Smooth muscle cell (in vitro differentiated cells): Measurements from ENCODE around the gene TRIM3. TPM values are rescaled to one million over a fixed set of nuclear protein-coding genes. Genes with fewer than 3 reads are reported as not detected.
A peak's percentile ranks its signal among the peaks of the same experiment; 100 is the strongest.

ENCODE experiments used
- DNase-seq: peaks from one replicate; lab custom pipeline; 2025; ENCODE audit not compliant: unreplicated experiment; lab: John Stamatoyannopoulos, UW
- H2AFZ ChIP-seq: fragments of 200-600 bp; sonication (generic); 2 replicates; pipeline ENCODE4 v1.6.0; 2016; ENCODE audit warnings: antibody characterized with exemption, low read depth, mild to moderate bottlenecking
- H3F3A ChIP-seq: fragments of 200-600 bp; sonication (generic); 2 replicates; pipeline ENCODE4 v1.6.0; 2017; ENCODE audit warnings: antibody characterized with exemption, low read depth
- H3K27ac ChIP-seq: fragments of 200-600 bp; sonication (generic); 2 replicates; pipeline ENCODE4 v1.5.1; 2016; ENCODE audit warnings: low read depth, mild to moderate bottlenecking
- H3K27me3 ChIP-seq: fragments of 200-600 bp; sonication (generic); 2 replicates; pipeline ENCODE4 v1.6.1; 2016; ENCODE audit warnings: low read depth, mild to moderate bottlenecking
- H3K36me3 ChIP-seq: fragments of 200-600 bp; sonication (generic); 2 replicates; pipeline ENCODE4 v1.5.1; 2016; ENCODE audit warnings: low read depth
- H3K4me1 ChIP-seq: fragments of 200-600 bp; sonication (generic); 2 replicates; pipeline ENCODE4 v1.5.1; 2016; ENCODE audit warnings: low read depth
- H3K4me2 ChIP-seq: fragments of 200-600 bp; sonication (generic); 2 replicates; pipeline ENCODE4 v1.6.0; 2016; ENCODE audit warnings: mild to moderate bottlenecking
- H3K4me3 ChIP-seq: fragments of 200-600 bp; sonication (generic); 2 replicates; pipeline ENCODE4 v1.5.1; 2016; ENCODE audit warnings: mild to moderate bottlenecking
- H3K79me2 ChIP-seq: fragments of 200-600 bp; sonication (generic); 2 replicates; pipeline ENCODE4 v1.6.0; 2016; ENCODE audit warnings: low read depth, mild to moderate bottlenecking
- H3K9ac ChIP-seq: fragments of 200-600 bp; sonication (generic); 2 replicates; pipeline ENCODE4 v1.6.0; 2016; ENCODE audit warnings: low read depth
- H3K9me3 ChIP-seq: fragments of 200-600 bp; sonication (generic); replicated peaks from 2 replicates; pipeline ENCODE4 v1.5.1; 2016; ENCODE audit warnings: low read depth
- H4K20me1 ChIP-seq: fragments of 200-600 bp; sonication (generic); 2 replicates; pipeline ENCODE4 v1.6.0; 2016; ENCODE audit warnings: low read depth
- CTCF ChIP-seq: fragments of 200-600 bp; sonication (generic); IDR thresholded peaks from 2 replicates; pipeline ENCODE4 v1.5.1; 2017; ENCODE audit warnings: borderline replicate concordance, mild to moderate bottlenecking, antibody characterized with exemption; ENCODE audit not compliant: insufficient read depth, poor library complexity, severe bottlenecking
- whole genome bisulfite sequencing: methylation state at CpG from one replicate; pipeline ENCODE4 v1.1.7; 2016; ENCODE audit warnings: low lambda C conversion rate; 5-methylcytosine and 5-hydroxymethylcytosine counted together
- polyA plus RNA-seq: library from polyadenylated mRNA; unstranded; fragments of >200 nt; fragmentation: Nextera tagmentation; extraction: Ambion mirVana; gene quantifications from 2 replicates; pipeline ENCODE4 v1.2.1, GENCODE V29; 2016
- total RNA-seq: library from RNA; depleted of rRNA; stranded (reverse); fragments of >200 nt; gene quantifications from 2 replicates; pipeline ENCODE4 v1.2.3, GENCODE V29; 2014

The TRIM3 gene
- total and polyA plus RNA-seq, 2 experiments from 2014 or later: 14.0 to 25.5 TPM

GRCh38 chr11:6469599-6469998 is 4.1 kb downstream of the TRIM3 start:
- Histone ChIP-seq H3K27me3 (no peaks in the 10 kb centered on the region), H3K79me2 (peaks cover 36% of the 10 kb centered on the region), H3K9me3 (no peaks in the 10 kb centered on the region), H3K4me1 (peaks cover 12% of the 10 kb centered on the region), H4K20me1 (no peaks in the 10 kb centered on the region), H3K4me3 (no peak overlapping the region), H3K36me3 (no peaks in the 10 kb centered on the region), H3F3A (peaks cover 5% of the 10 kb centered on the region), H2AFZ (no peak overlapping the region), H3K9ac (no peak overlapping the region), H3K27ac (peak overlapping the region; percentile 5), H3K4me2 (no peak overlapping the region)
- WGBS: 97% methylated on average over 1 of the region's 1 CpG
- no peak for DNase-seq
- TF ChIP-seq CTCF: no peak

GRCh38 chr11:6468712-6469495 is 4.8 kb downstream of the TRIM3 start:
- Histone ChIP-seq H2AFZ (no peak overlapping the region), H3F3A (no peaks in the 10 kb centered on the region), H3K36me3 (no peaks in the 10 kb centered on the region), H3K27ac (peak overlapping the region; percentile 5), H3K79me2 (peaks cover 36% of the 10 kb centered on the region), H3K4me3 (no peak overlapping the region), H3K9me3 (no peaks in the 10 kb centered on the region), H3K27me3 (no peaks in the 10 kb centered on the region), H3K4me2 (no peak overlapping the region), H4K20me1 (no peaks in the 10 kb centered on the region), H3K9ac (no peak overlapping the region), H3K4me1 (peaks cover 8% of the 10 kb centered on the region)
- WGBS: 22% methylated on average over 6 of the region's 6 CpGs
- no peak for TF ChIP-seq CTCF
- DNase-seq: peak; percentile 67

GRCh38 chr11:6459099-6459450 is 14.7 kb downstream of the TRIM3 start:
- Histone ChIP-seq H3F3A (no peaks in the 10 kb centered on the region), H3K36me3 (no peaks in the 10 kb centered on the region), H3K79me2 (no peaks in the 10 kb centered on the region), H3K4me1 (no peaks in the 10 kb centered on the region), H3K9ac (no peak overlapping the region), H3K27me3 (no peaks in the 10 kb centered on the region), H3K4me2 (no peak overlapping the region), H3K9me3 (no peaks in the 10 kb centered on the region), H3K4me3 (no peak overlapping the region), H3K27ac (no peak overlapping the region), H4K20me1 (no peaks in the 10 kb centered on the region), H2AFZ (no peak overlapping the region)
- no peak for TF ChIP-seq CTCF
- 100% methylated on average over 1 of the region's 1 CpG for WGBS
- no peak for DNase-seq

GRCh38 chr11:6458352-6459098 is 15.2 kb downstream of the TRIM3 start:
- Histone ChIP-seq H3K9ac (no peak overlapping the region), H3K36me3 (no peaks in the 10 kb centered on the region), H3K27ac (no peak overlapping the region), H4K20me1 (no peaks in the 10 kb centered on the region), H3K9me3 (no peaks in the 10 kb centered on the region), H3K4me3 (no peak overlapping the region), H3F3A (no peaks in the 10 kb centered on the region), H3K4me1 (no peaks in the 10 kb centered on the region), H2AFZ (no peak overlapping the region), H3K4me2 (no peak overlapping the region), H3K27me3 (no peaks in the 10 kb centered on the region), H3K79me2 (no peaks in the 10 kb centered on the region)
- TF ChIP-seq CTCF: no peak
- no peak for DNase-seq
- 85% methylated on average over 2 of the region's 2 CpGs for WGBS
